DMS79 (cell line): ENCODE results near the gene SLC5A5.
"Not testable (repeated sequence)": the region's sequence is repeated elsewhere in the genome, so short reads cannot be mapped to it uniquely, and the experiment has no call there.

Source experiments
- DNase-seq: peaks from one replicate; lab custom pipeline; 2025; lab: John Stamatoyannopoulos, UW

Gene SLC5A5

DNA sequence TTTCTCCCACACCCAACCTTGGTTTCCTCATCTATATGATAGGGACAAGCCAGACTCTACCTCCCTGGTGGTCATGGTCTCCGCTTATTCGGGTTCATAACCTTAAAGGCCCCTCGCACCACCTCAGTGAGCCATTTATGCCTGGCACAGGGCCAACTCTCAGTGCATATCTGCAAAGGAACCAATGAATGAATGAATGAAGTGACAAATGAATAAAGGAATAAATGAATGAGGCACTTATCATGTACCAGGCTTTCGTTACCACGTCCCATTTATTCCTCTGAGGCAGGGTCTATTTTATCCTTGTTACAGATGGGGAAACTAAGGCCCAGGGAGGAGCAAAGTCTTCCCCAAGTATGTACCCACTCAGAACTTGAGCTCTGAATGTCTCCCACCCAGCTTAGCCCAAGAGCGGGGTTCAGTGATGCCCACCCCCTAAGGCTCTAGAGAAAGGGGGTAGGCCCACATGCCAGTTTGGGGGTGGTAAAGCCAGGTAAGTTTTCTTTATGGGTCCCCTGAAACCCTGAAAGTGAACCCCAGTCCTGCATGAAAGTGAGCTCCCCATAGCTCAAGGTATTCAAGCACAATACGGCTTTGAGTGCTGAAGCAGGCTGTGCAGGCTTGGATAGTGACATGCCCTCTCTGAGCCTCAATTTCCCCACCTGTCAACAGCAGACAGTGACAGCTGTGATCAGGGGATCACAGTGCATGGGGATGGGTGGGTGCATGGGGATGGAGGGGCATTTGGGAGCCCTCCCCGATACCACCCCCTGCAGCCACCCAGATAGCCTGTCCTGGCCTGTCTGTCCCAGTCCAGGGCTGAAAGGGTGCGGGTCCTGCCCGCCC lies 490 bp upstream of the SLC5A5 start:
- no peak for DNase-seq

DNA sequence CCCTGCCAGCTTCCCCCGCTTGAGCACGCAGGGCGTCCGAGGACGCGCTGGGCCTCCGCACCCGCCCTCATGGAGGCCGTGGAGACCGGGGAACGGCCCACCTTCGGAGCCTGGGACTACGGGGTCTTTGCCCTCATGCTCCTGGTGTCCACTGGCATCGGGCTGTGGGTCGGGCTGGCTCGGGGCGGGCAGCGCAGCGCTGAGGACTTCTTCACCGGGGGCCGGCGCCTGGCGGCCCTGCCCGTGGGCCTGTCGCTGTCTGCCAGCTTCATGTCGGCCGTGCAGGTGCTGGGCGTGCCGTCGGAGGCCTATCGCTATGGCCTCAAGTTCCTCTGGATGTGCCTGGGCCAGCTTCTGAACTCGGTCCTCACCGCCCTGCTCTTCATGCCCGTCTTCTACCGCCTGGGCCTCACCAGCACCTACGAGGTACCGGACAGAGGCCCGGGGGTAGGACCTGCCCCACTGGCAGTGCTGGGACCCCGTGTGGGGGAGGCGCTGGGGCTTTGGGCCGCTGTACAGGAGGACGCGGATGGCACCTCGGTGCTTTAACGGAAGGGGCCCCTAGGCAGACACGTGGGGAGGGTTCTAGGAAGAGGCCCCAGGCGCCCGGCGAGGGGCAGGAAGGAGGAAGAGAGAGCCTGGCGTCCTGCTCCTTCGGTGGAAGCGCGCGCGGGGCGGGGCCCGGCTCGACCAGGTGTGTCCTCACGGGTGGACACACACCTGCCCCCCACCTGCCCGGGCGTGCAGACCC lies 681 bp downstream of the SLC5A5 start:
- no peak for DNase-seq

DNA sequence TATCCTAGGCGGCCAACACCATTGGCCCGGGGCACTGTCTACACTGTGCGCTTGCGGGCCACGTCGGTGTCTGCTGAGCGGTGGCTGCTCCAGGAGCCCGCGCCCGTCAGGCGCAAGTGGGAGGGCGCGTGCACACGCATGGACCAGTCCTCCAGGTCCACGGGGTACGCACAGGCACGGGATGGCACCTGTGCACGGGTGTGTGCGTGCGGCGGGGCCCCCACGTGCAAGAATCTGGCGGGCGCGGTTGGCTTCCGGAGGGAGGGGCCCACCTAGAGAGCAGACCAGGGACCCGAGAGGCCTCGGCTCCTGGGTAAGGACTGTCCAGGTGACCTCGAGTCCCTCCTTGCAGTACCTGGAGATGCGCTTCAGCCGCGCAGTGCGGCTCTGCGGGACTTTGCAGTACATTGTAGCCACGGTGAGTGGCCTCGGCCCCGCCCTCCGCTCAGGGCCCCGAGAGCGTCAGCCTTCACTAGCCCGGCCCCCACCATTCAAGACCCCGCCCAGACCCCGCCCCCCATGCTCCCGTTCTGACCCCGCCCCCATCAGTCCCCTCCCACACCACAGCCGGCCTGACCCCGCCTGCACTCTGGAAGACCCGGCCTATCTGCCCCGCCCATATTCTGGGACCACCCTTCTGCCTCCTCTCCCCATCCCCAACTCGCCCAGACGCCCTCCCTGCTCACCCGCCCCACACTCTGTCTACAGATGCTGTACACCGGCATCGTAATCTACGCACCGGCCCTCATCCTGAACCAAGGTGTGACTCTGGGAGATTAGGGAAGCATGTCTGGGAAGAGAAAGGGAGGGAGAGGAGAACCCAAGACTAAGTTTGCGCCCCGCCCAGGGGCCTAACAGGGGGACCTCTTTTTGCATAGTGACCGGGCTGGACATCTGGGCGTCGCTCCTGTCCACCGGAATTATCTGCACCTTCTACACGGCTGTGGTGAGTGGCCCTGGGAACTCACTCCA lies 2.3 kb downstream of the SLC5A5 start:
- DNase-seq, result no peak

DNA sequence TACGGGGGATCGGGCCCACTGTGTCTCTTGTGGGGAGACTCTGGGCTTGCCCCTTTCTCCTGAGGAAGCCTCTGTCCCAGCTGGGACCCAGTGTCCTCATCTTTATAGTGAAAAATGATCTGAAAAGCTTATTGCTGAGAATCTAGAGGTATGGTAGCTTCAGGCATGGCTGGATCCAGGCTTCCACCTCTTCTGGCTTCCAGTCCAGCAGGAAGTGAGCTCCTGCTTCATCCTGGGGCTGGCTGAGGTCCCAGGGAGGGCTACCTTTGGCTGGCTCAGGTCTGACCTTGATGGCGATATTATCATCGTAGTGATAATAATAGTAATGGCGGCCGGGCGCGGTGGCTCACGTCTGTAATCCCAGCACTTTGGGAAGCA lies 3.0 kb downstream of the SLC5A5 start:
- no peak for DNase-seq

DNA sequence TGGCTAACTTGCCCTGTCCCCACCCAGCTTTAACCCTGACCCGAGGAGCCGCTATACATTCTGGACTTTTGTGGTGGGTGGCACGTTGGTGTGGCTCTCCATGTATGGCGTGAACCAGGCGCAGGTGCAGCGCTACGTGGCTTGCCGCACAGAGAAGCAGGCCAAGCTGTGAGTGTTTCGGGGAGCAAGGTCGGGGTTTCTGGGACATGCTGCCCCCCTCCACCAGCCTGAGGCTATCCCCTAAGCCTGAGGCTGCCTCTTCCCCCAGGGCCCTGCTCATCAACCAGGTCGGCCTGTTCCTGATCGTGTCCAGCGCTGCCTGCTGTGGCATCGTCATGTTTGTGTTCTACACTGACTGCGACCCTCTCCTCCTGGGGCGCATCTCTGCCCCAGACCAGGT lies 6.0 kb downstream of the SLC5A5 start:
- DNase-seq, result no peak

DNA sequence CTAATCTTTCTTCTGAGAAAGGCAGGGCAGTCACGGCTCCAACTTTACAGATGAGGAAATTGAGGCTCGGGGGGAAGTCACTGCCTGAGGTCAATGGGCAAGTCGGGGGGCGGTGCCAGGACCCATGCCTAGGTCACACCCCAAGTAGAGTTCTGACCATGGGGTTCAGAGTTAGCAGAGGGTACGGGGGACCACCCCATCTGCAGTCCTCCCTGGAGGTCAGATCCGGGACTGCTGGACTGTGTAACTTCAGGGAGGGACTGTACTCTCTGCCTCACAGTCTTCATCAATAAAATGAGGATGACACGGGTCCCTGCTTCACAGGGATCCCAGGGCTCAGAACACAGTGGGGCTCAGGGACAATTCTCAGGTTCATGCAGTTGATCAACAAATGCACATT lies 7.7 kb downstream of the SLC5A5 start:
- no peak for DNase-seq

DNA sequence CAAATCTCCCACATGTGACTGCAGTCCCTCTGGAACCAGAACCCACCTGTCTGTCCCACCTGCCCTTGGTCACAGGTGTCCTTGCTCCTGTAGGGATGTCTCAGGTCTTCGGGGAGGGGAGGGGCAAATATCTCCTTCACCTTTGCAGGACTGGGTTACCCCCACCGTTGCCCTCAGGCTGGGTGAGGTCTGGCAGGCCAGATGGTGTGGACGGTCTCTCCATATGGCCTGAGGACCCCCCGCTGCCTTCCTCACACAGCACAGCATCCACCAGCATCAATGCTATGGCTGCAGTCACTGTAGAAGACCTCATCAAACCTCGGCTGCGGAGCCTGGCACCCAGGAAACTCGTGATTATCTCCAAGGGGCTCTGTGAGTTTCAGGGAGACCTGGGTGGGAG lies 10.0 kb downstream of the SLC5A5 start:
- DNase-seq, result no peak

DNA sequence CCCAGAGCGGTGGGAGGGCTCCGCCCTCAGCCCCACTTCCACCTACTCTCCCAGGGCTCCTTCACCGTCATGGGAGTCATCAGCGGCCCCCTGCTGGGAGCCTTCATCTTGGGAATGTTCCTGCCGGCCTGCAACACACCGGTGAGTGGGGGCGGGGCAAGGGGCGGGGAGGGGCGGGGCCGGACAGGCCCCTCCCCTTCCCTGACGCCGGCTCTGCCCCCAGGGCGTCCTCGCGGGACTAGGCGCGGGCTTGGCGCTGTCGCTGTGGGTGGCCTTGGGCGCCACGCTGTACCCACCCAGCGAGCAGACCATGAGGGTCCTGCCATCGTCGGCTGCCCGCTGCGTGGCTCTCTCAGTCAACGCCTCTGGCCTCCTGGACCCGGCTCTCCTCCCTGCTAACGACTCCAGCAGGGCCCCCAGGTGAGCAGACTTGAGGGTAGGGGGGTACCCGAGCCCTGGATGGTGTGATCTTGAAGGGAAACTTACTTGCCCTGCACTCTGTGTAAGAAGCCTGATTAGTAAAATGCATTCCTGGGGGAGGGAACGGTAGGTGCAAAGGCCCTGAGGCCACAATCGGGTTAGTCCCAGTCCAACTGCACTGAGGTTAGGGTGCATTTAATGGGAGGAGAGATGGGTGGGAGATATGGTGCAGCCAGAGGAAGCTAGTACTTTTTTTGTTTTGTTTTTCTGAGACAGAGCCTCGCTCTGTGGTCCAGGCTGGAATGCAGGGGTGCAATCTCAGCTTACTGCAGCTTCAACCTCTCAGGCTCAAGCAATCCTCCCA lies 12.1 kb downstream of the SLC5A5 start:
- no peak for DNase-seq

DNA sequence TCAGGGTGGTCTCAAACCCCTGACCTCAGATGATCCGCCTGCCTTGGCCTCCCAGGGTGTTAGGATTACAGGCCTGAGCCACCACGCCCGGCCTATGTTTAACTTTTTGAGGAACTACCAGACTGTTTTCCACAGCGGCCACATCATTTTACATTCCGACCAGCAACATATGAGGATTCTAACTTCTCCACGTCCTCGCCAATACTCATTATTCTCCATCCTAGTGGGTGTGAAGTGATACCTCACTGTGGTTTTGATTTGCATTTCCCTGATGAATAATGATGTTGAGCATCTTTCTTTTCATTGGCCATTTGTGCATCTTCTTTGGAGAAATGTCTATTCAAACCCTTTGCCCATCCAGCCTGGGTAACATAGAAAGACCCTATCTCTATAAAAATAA lies 14.8 kb downstream of the SLC5A5 start:
- no peak for DNase-seq

DNA sequence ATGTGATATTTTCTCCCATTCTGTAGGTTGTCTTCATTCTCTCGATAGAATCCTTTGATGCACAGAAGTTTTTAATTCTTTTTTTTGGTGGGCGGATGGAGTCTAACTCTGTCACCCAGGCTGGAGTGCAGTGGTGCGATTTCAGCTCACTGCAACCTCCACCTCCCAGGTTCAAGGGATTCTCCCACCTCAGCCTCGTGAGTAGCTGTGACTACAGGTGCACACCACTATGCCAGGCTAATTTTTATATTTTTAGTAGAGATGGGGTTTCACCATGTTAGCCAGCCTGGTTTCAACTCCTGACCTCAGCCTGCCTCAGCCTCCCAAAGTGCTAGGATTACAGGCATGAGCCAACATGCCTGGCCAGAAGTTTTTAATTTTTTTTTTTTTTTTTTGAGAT lies 15.5 kb downstream of the SLC5A5 start:
- DNase-seq, result not testable (repeated sequence)

DNA sequence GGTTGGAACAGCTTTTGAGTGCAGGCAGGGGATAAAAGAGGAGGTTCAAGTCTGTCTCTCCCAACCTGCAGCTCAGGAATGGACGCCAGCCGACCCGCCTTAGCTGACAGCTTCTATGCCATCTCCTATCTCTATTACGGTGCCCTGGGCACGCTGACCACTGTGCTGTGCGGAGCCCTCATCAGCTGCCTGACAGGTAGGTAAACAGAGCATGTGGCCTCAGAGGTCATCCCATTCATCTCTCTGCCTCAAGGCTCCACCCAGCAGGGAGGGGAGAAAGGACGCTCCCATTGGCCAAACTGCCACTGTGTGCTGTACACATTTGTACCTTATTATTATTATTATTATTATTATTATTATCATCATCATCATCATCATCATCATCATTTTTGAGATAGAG lies 16.5 kb downstream of the SLC5A5 start:
- DNase-seq, result no peak

DNA sequence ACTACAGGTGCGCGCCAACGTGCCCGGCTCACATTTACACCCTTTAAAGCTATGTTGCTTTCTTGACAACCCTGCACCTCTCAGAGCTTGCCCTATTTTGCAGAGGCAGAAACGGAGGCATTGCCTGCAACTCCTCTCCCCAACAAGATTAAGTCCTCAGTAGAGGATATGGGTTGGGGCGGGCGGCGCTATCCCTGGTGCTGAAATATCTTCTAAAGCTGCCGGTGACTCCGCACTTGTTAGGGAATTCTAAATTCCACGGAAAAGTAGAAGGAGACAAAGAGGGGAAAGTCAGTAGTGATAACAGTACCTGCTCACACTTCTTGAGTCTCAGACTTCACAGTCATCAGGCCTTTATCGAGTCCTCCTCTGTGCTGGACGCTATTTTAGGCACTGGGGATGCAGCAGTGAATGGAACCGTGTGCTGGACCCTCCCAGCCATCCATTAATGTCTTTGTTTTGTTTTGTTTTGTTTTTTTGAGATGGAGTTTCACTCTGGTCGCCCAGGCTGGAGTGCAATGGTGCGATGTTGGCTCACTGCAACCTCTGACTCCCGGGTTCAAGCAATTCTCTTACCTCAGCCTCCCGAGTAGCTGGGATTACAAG lies 18.0 kb downstream of the SLC5A5 start:
- DNase-seq, result no peak

DNA sequence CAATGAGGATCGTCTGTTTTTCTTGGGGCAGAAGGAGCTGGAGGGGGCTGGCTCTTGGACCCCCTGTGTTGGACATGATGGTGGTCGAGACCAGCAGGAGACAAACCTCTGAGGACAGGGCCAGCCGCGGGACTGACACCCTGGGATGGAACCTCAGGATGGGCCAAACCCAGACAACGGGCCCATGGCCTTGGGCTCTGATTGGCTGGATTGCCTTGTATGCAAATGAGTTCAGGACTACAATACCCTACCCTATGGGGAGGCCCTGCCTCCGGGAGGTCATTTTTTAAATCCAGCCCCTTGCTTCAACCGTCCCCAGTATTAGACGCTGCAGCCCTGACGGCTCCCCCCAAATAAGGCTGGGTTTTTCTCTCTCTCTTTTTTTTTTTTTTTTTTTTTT lies 22.0 kb downstream of the SLC5A5 start:
- DNase-seq, result no peak

DNA sequence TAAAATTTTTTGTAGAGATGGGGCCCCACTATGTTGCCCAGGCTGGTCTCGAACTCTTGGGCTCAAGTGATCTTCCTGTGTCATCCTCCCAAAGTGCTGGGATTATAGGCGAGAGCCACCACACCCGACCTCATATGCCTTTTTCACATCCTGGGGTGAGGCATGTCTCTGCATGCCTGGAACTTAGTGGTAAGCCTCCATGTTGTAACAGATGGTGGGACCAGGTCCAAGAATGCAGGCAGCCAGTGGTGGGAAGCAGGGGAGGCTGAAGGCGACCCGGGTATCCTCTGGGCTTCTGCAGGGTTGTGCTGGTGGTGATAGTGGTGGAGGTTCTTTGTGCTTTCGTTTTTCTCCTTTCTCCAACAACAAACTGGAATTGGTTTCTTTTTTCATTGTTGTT lies 31.0 kb downstream of the SLC5A5 start:
- DNase-seq, result peak; percentile 11

DNA sequence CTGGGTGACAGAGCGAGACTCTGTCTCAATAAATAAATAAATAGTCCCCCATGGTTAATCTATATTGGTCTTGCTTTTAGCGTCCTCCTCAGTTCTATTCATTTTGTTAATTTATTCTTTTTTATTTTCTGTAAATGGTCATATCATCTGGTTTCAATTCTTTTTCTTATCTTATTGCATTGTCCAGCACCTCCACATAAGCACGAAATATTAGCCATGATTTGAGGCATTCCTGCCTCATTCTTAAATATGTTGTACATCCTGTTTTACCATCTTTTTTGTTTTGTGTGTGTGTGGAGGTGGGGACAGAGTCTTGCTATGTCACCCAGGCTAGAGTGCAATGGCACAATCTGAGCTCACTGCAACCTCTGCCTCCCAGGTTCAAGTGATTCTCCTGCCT lies 36.5 kb downstream of the SLC5A5 start:
- no peak for DNase-seq

DNA sequence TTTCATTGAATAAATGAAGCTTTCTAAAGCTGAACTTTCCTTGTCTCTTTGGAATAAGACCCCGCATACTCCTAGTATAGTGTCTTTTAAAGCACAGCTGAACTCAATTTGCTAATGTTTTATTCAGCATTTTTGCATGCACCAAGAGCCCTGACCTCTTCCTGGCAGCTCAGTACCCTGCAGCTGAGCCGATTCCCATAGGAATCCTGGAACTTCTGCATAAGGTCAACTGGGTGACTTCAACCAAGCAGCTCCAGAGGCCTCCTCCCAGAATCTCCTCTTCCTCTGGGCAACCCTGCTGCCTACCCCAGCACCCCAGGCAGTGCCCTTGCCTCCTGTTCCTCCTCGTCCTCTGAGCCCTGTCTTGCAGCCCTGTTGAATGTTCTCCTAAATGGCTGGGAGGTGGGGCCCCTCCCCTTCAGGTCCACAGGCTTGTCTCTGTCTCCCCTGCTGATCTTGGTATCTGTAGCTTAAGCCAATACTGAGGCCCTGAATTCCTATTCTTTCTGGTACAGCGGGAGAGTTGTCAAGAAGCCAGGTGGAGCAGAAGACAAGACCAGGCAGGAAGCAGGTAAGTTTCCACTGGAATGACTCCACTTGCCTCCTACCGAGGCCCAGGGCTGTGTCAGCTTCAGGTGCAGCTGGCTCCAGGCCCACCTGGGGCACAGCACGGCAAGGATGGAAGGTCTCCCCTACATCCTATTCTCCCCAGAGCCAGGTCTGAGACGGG lies 37.4 kb downstream of the SLC5A5 start:
- DNase-seq, result no peak

DNA sequence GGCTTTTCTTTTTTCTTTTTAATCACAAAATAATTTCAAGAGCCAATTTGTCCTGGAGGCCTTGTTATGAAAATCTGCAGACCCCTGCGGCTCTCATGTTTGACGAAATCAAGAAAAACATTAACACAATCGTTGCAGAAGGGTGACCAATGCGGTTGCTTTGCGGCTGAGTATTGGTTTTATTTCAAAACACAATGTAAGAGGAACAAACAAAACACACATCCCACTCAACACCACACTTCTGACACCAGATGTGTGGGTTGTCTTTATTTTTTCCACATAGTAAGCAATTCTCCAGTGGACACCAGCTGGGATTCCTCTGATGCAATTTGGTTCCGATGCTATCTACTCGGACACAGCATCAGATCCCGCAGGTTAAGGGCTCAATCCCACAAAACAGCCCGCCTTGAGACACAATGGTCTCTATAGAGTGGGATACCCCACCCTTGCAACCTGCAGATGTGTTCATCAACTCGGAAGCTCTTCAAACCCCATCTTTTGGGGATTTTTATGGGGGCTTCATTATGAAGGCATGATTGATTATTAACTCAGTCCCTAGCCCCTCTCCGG lies 39.1 kb downstream of the SLC5A5 start:
- no peak for DNase-seq

DNA sequence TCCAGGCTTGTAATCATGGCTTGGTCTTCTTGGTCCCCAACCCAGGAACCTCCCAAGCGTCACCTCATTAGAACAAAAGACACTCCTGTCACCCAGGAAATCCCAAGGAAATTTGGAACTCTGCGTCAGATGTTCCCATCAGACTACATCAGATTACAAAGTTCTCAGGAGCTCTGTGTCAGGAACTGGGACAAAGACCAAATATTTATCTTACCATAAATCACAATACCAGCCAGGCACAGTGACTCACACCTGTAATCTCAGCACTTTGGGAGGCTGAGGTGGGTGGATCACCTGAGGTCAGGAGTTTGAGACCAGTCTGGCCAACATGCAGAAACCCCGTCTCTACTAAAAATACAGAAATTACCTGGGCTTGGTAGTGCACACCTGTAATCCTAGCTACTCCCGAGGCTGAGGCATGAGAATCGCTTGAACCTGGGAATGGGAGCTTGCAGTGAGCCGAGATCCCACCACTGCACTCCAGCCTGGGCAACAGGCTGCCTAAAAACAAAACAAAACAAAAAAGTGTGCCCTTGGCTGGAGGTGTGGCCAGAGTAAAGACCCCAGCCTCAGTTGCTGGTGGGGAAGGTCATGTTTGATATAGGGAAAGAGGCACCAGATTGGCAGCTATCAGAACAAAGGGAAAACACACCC lies 44.3 kb downstream of the SLC5A5 start:
- no peak for DNase-seq

DNA sequence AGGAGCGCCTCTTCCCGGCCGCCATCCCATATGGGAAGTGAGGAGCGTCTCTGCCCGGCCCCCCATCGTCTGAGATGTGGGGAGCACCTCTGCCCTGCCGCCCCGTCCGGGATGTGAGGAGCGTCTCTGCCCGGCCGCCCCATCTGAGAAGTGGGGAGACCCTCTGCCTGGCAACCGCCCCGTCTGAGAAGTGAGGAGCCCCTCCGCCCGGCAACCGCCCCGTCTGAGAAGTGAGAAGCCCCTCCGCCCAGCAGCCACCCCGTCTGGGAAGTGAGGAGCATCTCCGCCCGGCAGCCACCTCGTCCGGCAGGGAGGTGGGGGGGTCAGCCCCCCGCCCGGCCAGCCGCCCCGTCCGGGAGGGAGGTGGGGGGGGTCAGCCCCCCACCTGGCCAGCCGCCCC lies 46.4 kb downstream of the SLC5A5 start:
- not testable (repeated sequence) for DNase-seq

DNA sequence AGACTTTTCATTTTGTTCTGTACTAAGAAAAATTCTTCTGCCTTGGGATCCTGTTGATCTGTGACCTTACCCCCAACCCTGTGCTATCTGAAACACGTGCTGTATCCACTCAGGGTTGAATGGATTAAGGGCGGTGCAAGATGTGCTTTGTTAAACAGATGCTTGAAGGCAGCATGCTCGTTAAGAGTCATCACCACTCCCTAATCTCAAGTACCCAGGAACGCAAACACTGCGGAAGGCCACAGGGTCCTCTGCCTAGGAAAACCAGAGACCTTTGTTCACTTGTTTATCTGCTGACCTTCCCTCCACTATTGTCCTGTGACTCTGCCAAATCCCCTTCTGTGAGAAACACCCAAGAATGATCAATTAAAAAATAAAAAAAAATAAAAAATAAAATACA lies 47.4 kb downstream of the SLC5A5 start:
- DNase-seq, result peak; percentile 2
